GM12873 (cell line): ENCODE measurements around the gene CDKN2C.

Experiments
- TF ChIP-seq, protein P1 (sequence below): IDR thresholded peaks from 2 replicates; pipeline ENCODE4 v1.5.1; 2012; ENCODE audit warnings: low read depth, mild to moderate bottlenecking, moderate library complexity, low read length, control low read depth; ENCODE audit not compliant: insufficient read depth; ENCODE audit errors: missing control alignments

CDKN2C gene

DNA sequence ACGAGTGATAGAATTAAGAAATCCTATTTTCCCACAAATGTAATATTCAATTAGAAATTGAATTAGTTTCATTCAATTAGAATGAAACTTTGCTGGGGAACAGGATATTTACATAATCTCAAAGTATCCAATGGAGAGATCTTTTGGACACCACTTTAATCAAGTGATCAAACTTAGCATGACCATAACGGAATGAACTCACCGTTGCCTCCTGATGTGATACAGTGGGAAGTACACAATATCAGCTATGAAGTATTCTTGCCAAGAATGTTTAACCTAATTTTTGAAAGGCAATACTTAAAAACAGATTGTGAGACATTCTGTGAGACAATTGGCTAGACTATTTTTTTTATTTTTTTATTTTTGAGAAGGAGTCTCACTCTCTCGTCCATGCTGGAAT lies 16.6 kb downstream of the CDKN2C start:
- TF ChIP-seq, protein P1, sequence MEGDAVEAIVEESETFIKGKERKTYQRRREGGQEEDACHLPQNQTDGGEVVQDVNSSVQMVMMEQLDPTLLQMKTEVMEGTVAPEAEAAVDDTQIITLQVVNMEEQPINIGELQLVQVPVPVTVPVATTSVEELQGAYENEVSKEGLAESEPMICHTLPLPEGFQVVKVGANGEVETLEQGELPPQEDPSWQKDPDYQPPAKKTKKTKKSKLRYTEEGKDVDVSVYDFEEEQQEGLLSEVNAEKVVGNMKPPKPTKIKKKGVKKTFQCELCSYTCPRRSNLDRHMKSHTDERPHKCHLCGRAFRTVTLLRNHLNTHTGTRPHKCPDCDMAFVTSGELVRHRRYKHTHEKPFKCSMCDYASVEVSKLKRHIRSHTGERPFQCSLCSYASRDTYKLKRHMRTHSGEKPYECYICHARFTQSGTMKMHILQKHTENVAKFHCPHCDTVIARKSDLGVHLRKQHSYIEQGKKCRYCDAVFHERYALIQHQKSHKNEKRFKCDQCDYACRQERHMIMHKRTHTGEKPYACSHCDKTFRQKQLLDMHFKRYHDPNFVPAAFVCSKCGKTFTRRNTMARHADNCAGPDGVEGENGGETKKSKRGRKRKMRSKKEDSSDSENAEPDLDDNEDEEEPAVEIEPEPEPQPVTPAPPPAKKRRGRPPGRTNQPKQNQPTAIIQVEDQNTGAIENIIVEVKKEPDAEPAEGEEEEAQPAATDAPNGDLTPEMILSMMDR: no peak

DNA sequence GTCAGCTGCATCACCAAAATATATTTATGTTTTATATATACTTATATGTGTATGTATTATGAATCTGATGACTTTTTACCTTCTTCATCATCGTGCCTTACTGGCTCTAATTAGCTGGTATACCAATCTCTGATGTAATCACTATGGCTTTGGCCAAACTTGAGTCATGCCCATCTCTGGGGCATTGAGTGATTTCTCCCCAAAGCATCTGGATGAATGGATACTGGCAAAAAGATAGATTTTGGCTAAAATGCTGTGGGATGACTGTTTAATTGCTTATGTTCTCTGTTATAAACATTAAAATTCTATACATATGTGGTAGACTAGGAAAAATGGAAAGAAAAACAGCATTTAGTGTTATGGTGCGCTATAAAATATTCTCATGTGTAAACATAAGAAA lies 19.6 kb downstream of the CDKN2C start:
- TF ChIP-seq, protein P1: no peak

GRCh38 chr1:50992532-50993318 lies 22.7 kb downstream of the CDKN2C start:
- TF ChIP-seq, protein P1: no peak

DNA sequence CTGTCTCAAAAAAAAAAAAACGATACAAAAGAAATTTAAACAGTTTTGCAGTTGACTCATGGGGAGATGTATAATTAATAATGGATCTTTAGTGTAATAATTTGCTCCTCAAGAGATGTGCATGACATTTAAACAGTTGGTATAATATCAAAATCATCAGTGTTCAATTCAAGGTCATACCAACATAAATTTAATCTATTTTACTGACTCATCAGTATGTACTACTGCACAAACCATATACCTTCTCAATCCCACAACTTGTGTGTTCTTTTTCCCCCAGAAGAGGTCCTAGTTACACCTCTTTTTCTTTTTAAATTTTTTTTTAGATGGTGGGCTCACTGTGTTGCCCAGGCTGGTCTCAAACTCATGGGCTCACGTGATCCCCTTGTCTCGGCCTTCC lies 23.6 kb downstream of the CDKN2C start:
- TF ChIP-seq, protein P1: no peak

- TF ChIP-seq, protein P1: no peak
These were observed 25.0 kb downstream of the CDKN2C start for GRCh38 chr1:50994997-50995396.

- TF ChIP-seq, protein P1: no peak
These were observed 25.6 kb downstream of the CDKN2C start for GRCh38 chr1:50995651-50996050.

GRCh38 chr1:50996083-50996482 lies 26.0 kb downstream of the CDKN2C start:
- TF ChIP-seq, protein P1: no peak
